C4-2B (cell line): ENCODE measurements around the gene CENPM.

Experiments
- CTCF ChIP-seq: fragments of 450-650 bp; conservative IDR thresholded peaks from 2 replicates; pipeline ENCODE4 v1.5.1; 2017; ENCODE audit warnings: mild to moderate bottlenecking
- ZFX ChIP-seq: fragments of 450-650 bp; IDR thresholded peaks from 2 replicates; pipeline ENCODE4 v1.6.1; 2017

- TF ChIP-seq CTCF (no peak), ZFX (no peak)
Observed at GRCh38 chr22:41929418-41929810, 17.5 kb downstream of the CENPM start.
